Activated CD4-positive, CD25-positive, alpha-beta regulatory T cell (primary cell): Measurements from ENCODE around the gene BDP1.
"Not testable (repeated sequence)": the region's sequence is repeated elsewhere in the genome, so short reads cannot be mapped to it uniquely, and the experiment has no call there.

Experiments used
- DNase-seq, 4 experiments: peaks; one replicate each; lab custom pipeline; 2025; lab: John Stamatoyannopoulos, UW

Gene BDP1

DNA sequence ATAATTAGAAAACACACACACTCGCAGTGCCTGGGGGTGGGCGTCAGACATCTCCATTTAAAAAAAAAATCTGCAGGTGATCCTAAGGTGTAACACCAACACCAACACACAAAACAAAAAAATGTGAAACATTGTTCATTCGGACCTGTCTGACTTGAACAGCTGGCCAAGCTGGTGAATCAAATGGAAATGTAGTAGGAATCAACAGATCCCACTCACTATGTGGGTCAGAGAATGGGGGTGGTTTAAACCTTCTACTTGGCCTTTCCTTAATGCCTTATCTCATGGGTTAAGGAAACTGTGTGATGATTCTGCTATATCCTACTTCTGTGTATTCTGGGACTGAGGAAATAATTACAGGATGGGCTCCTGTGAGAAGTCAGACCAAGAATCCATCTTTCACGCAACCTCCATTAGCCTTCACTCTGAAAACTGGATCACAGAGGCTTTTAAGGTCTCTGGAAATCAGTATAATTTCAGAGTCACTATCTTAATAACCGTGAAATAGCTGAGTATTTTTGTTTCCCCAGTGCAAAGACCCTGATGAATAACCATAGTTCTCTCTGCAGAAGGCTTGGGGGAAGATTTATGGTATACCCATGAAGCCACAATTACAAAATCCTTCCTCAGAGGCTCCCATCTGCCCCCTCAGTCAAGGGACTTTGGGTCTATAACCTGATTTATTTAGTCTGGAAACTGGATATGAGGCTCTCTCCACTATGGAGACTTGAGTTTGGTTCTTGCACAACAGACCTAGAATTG is 114.5 kb downstream of the BDP1 start:
- no peak for DNase-seq

- not testable (repeated sequence) for DNase-seq
Measured at GRCh38 chr5:71571811-71572210, 116.4 kb downstream of the BDP1 start.

DNA sequence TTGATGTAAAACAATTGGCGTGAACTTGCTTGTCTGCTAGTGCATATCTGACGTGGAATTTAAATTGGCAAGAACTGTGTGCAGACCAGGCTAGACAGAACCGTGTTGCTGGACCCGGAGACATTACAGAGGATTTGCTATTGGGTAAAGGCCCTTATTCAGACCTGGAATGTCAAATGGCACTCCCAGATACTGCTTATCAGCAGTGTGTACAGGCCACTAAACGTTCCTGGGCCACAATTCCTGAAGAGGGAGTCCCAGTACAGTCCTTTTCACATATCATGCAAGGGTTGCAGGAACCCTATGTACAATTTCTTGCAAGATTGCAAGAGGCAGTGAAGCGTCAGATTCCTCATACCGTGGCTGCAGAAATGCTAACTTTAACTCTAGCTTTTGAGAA is 118.1 kb downstream of the BDP1 start:
- DNase-seq, result no peak

DNA sequence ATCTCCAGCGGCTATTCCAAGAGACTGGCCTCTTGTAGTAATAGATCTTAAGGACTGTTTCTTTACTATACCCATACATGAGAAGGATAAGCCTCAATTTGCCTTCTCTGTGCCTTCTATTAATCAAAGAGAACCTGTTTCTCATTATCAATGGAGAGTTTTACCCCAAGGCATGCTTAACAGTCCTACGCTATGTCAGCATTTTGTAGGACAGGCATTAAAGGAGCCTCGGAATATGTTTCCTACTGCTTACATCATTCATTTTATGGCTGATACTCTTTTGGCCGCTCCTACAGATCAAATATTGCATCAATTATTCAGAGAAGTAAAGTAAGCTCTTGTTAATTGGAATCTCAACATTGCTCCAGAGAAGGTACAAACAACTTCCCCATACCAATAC is 120.1 kb downstream of the BDP1 start:
- not testable (repeated sequence) for DNase-seq

- no peak for DNase-seq
Measured at GRCh38 chr5:71576241-71576640, 120.8 kb downstream of the BDP1 start.

- DNase-seq, result not testable (repeated sequence)
Measured at GRCh38 chr5:71577839-71578238, 122.4 kb downstream of the BDP1 start.

- no peak for DNase-seq
Measured at GRCh38 chr5:71582945-71583584, 127.6 kb downstream of the BDP1 start.

- no peak for DNase-seq
Measured at GRCh38 chr5:71586052-71586940, 130.8 kb downstream of the BDP1 start.

DNA sequence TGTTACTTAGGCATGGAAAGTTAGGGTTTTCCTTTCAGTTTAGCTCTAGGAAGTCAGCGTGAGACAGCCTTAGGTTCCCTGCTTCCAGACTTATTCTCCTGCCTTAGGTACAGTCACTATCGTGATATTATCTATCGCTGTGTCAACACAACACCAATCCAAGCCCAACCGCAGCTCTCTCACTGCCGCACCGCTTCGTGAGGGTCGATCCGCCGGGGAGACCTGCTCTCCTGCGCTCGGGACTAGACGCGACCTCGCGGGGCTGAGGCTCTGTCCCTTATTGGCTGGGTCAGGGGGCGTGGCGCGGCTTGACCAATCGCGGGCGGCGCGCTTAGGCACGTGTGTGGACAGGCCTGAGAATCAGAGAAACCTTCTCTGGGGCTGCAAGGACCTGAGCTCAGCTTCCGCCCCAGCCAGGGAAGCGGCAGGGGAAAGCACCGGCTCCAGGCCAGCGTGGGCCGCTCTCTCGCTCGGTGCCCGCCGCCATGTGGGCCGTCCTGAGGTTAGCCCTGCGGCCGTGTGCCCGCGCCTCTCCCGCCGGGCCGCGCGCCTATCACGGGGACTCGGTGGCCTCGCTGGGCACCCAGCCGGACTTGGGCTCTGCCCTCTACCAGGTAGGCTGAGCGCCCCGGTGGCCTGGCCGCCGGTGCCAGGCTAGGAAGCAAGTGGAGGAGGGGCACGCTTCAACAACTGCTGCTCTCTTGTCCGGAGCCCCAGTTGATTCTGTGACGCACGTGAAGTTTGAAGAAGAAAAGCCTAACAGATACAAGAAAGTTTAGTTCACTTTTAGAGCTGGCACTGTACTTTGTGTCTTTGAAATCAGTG is 131.7 kb downstream of the BDP1 start, which contains the start of gene MCCC2:
Gene MCCC2 (plus strand): TSS at position 400 of the 825 bp plus-strand sequence. CDS start 86 bp downstream, at position 486.
- peak; percentile 92 to 95 (median 93) for DNase-seq

GRCh38 chr5:71587766-71588532 is 132.5 kb downstream of the BDP1 start:
- DNase-seq, result no peak

DNA sequence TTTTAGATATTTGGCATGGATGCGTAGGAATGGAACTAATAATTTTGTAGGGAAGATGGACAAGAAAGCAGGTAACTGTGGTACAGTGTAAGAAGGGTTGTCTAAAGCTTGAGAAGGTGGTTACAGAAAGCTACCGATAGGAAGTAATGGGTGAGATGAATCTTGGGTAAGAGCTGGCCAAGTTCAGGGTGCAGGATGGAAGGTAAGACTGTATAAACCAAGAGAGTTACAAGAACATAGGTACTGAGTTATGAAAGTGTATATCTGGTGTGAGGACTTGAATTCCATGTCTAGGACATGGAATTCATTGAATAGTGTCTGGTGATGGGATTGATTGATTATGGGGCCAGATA is 133.1 kb downstream of the BDP1 start:
- no peak for DNase-seq

GRCh38 chr5:71589903-71590302 is 134.5 kb downstream of the BDP1 start:
- no peak for DNase-seq

DNA sequence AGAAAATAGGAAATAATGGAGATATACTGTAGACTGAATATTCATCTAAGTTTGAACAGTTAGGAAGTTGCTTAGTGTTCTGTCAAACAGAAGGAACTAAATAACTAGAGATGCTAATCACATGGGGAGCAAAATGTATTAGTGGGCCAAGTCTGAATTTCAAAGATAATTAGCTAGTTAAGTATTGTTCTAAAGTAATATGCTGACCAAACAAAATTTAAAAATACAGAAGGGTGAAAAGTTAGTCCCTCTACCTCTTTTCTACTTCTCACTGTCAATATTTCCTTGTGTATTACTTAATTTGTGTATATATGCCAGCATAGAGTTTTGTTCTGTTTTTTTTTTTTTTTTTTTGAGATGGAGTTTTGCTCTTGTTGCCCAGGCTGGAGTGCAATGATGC is 135.6 kb downstream of the BDP1 start:
- DNase-seq, result no peak

DNA sequence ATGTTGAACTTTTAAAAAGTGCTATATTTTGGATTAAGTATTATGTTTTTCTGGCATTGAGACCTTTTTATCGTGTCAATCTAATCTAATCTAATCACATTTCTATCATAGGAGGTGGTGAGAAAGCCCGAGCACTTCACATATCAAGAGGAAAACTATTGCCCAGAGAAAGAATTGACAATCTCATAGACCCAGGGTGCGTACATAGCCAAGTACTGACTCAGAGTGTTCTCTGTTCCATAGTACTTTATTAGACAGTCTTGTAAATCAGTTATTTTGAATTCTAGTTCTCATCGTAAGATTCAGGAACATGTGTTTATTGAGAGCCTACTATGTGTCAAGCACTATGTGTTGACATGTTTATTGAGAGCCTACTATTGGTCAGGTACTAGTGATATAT is 140.7 kb downstream of the BDP1 start:
- DNase-seq, result no peak

GRCh38 chr5:71597001-71597400 is 141.6 kb downstream of the BDP1 start:
- DNase-seq, result no peak

- no peak for DNase-seq
Measured at GRCh38 chr5:71600783-71601182, 145.3 kb downstream of the BDP1 start.

GRCh38 chr5:71601222-71602026 is 146.0 kb downstream of the BDP1 start:
- DNase-seq, result peak; percentile 5 to 49 (median 32)

GRCh38 chr5:71609916-71610315 is 154.5 kb downstream of the BDP1 start:
- not testable (repeated sequence) for DNase-seq

DNA sequence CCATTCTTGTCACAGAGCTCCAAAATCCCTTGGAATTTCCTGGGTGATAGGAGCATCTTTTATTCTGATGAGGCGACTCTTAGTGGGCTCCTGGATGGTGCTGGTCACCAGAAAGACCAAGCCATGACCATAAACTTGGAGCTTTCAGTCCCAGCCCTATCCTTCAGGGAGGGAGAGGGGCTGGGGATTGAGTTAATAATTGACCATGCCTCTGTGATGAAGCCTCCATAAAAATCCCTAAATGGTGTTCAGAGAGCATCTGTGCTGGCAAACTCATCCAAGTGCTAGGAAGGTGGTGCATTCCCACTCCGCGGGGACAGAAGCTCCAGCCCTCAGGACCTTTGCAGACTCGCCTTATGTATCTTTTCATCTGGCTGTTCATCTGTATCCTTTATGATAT is 160.4 kb downstream of the BDP1 start:
- DNase-seq, result no peak
